Measurements from ENCODE around the gene PNRC2. TPM values are rescaled to one million over a fixed set of nuclear protein-coding genes. Genes with fewer than 3 reads are reported as not detected.

The PNRC2 gene, protein sequence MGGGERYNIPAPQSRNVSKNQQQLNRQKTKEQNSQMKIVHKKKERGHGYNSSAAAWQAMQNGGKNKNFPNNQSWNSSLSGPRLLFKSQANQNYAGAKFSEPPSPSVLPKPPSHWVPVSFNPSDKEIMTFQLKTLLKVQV
- total RNA-seq (2022; extraction: Qiagen RNA extraction; ENCODE audit: low read depth) = 28.8 to 40.7 TPM (median 31.5 TPM) in 5 replicates

DNA sequence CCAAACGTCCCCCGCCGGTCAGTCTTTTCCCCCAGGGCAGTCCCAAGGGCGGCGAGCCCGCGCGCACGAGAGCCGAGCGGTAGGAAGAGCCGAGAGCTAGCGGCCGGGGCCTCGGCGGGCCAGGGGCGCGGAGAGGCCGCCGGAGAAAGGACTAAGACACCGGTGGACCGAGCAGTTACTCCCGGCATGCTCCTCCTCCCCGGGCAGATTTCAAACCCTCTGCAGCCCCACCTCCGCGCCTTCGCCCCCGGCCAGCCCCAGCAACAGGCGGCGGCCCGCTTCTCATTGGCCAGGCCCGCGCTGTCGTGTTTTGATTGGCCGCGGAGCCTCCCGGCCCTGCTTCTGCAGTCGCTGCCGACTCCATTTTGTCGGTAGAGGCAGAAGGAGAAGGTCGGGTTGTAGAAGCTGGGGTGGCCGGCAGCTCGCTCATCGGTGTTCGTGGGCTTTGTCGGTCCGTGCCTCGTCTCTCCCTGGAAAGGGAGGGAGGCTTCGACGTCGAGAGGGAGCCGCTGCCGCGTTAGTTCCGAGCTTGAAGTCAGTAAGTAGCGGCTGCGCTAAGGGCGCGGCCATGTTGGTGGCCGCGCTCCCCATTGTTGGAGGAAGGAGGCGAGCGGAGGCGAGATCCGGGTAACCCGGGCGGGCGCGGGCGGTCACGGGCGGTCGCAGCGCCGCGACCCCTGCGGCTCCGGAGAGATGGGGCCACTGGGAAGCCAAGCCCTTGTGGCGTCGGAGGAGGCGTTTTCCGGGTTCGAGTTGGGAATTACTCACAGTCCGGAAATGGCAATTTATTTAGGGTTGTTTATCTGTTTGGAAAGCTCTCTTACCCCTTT, at the start of gene PNRC2:
Gene PNRC2, plus strand, starts transcription at position 368 of the 830 bp plus-strand sequence. CDS start 1,630 bp downstream, outside the sequence.

GRCh38 chr1:23913212-23913880, 46.3 kb upstream of the PNRC2 start, which contains the start of gene CNR2:
TSS of gene CNR2 (minus strand) at chr1:23913362. CDS start at chr1:23875617, 37,745 bp downstream.

DNA sequence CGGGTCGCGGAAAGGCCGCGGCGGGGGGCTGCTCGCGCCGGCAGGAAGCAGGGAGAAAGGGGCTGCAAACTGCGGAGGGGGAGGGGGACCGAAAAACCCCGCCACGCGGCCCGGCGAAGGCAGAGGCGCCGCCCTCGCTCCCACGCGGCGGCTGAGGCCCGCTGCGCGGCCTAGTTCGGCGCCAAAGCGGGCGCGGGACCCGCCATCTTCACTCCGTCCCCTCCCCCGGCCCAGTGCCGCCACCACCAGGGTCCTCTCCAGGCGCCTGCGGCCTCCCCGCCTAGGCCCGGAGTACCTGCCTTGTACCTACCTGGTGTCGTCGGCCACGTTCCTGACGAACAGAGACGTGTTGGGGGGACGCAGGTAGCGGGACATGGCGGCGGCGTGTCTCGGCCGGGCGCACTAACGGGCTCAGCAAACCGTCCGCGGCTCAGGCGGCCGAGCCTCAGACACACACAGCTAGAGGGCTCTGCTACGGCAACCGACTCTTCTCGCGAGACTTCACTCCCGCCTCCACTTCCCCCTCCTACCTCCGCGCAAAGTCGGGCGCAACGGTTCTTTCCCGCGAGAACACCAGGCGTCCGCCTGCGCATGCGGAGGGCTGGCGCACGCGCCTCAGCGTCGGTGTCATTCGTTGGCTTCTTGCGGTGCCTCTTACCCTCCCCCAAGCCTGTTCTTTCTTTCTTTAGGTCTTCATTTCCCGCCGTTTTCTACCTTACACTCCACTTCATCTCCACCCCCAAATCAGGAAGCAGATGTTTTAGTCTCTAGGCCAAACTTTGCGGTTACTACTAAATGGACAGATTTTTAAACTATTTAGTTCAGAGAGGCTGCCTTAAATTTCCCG, 20.5 kb downstream of the PNRC2 start, which contains the start of gene SRSF10:
Gene SRSF10, minus strand, starts transcription at position 447 of the 847 bp plus-strand sequence. Its CDS starts 72 bp downstream, at position 375.

Other genes starting within 250 kb of the PNRC2 start
- gene ELOA, start 216.4 kb upstream of the PNRC2 start, total RNA-seq (2022; extraction: Qiagen RNA extraction; ENCODE audit: low read depth) = 28.1 to 32.6 TPM (median 30.8 TPM) in 5 replicates
- 33.5 to 46.7 TPM (median 38.2 TPM) in 5 replicates for gene PITHD1, start 181.4 kb upstream of the PNRC2 start, total RNA-seq (2022; extraction: Qiagen RNA extraction; ENCODE audit: low read depth)
- 55.6 to 63.0 TPM (median 59.1 TPM) in 5 replicates for gene LYPLA2, start 168.7 kb upstream of the PNRC2 start, total RNA-seq (2022; extraction: Qiagen RNA extraction; ENCODE audit: low read depth)
- 71.3 to 84.8 TPM (median 72.6 TPM) in 5 replicates for gene GALE, start 159.1 kb upstream of the PNRC2 start, total RNA-seq (2022; extraction: Qiagen RNA extraction; ENCODE audit: low read depth)
- gene HMGCL, start 134.4 kb upstream of the PNRC2 start, total RNA-seq (2022; extraction: Qiagen RNA extraction; ENCODE audit: low read depth) = 11.9 to 14.6 TPM (median 12.8 TPM) in 5 replicates
- gene FUCA1, start 91.5 kb upstream of the PNRC2 start, total RNA-seq (2022; extraction: Qiagen RNA extraction; ENCODE audit: low read depth) = 8.7 to 10.4 TPM (median 9.8 TPM) in 5 replicates
- not detected in 5 replicates for gene CNR2, start 46.5 kb upstream of the PNRC2 start, total RNA-seq (2022; extraction: Qiagen RNA extraction; ENCODE audit: low read depth)
- 67.6 to 94.9 TPM (median 85.0 TPM) in 5 replicates for gene SRSF10, start 20.5 kb downstream of the PNRC2 start, total RNA-seq (2022; extraction: Qiagen RNA extraction; ENCODE audit: low read depth)
- gene MYOM3, start 152.3 kb downstream of the PNRC2 start, total RNA-seq (2022; extraction: Qiagen RNA extraction; ENCODE audit: low read depth) = 5.8 to 7.2 TPM (median 6.4 TPM) in 5 replicates
- gene IL22RA1, start 183.3 kb downstream of the PNRC2 start, total RNA-seq (2022; extraction: Qiagen RNA extraction; ENCODE audit: low read depth) = 3.3 to 4.9 TPM (median 4.4 TPM) in 5 replicates
- gene IFNLR1, start 227.5 kb downstream of the PNRC2 start, total RNA-seq (2022; extraction: Qiagen RNA extraction; ENCODE audit: low read depth) = 1.0 to 1.5 TPM (median 1.4 TPM) in 5 replicates

Data from A549 treated with DMSO at 1 μM for 4 hours (cell line).